K562 (cell line): Measurements from ENCODE around the gene TAAR8. TPM values are rescaled to one million over a fixed set of nuclear protein-coding genes. Genes with fewer than 3 reads are reported as not detected.

ENCODE experiments used
- ATAC-seq: fragments of 200-7000 bp; cut with Tn5 transposase; 3 replicates; pipeline ENCODE4 v1.9.1; 2020; ENCODE audit warnings: moderate library complexity
- BruUV-seq: library from RNA; stranded (reverse); fragments of 400-500 nt; replicated peaks from 2 replicates; lab custom pipeline; 2021; lab: Mats Ljungman, UMichigan
- CTCF ChIA-PET: fragments of 300-600 bp; formaldehyde crosslinking; extraction: SDS; loops from one replicate; lab custom pipeline; 2021; ENCODE audit warnings: low intra/inter-chr PET ratio; lab: Yijun Ruan, JAX
- POLR2A ChIA-PET: fragments of 300-600, 350-650 bp; sonication (Branson Sonifier 250); formaldehyde crosslinking; extraction: SDS; loops from one replicate; lab custom pipeline; 2021; ENCODE audit warnings: antibody characterized with exemption, inconsistent platforms; lab: Yijun Ruan, JAX
- DNase-seq, 4 experiments: peaks; one replicate each; pipeline versions ENCODE4 v3.0.0 to v3.0.0-alpha.2; 2011 to 2018; ENCODE audit warnings: low spot score in 3 of 4, mixed read lengths in 3 of 4; ENCODE audit errors: extremely low read depth in 1 of 4
- FAIRE-seq: peaks from 2 replicates; lab custom pipeline; 2011; peaks lifted over from hg19 to GRCh38; lab: Jason Lieb, UNC
- H2AFZ ChIP-seq: 2 replicates; pipeline ENCODE4 v1.6.0; 2011; ENCODE audit warnings: low read depth, low read length, control low read depth, inconsistent platforms
- H3K27ac ChIP-seq: fragments of 200-600 bp; 3 replicates; pipeline ENCODE4 v1.8.0; 2011; ENCODE audit warnings: low read depth, mild to moderate bottlenecking, control low read depth, inconsistent platforms, low read length, moderate library complexity, mixed read lengths; ENCODE audit errors: extremely low read depth
- H3K27me3 ChIP-seq, 2 experiments: fragments of 300-600 bp in 1 of 2; 2 replicates in 1 of 2; 3 replicates in 1 of 2; pipeline versions ENCODE4 v1.6.0 to v1.8.0; 2011; ENCODE audit warnings: inconsistent platforms in 2 of 2, low read length in 2 of 2, mild to moderate bottlenecking in 1 of 2, mixed read lengths in 1 of 2, moderate library complexity in 1 of 2; ENCODE audit not compliant: control insufficient read depth in 2 of 2, insufficient read depth in 2 of 2
- H3K36me3 ChIP-seq: fragments of 300-600 bp; 3 replicates; pipeline ENCODE4 v1.8.0; 2011; ENCODE audit warnings: mild to moderate bottlenecking, low read length, inconsistent platforms; ENCODE audit not compliant: control insufficient read depth, insufficient read depth
- H3K4me1 ChIP-seq, 2 experiments: fragments of 200-600 bp in 1 of 2; replicated peaks in 1 of 2; 2 replicates in 1 of 2; 3 replicates in 1 of 2; pipeline versions ENCODE4 v1.5.1 to v1.8.0; 2011; ENCODE audit warnings: inconsistent platforms in 2 of 2, low read length in 2 of 2, mild to moderate bottlenecking in 1 of 2, mixed read lengths in 1 of 2, moderate library complexity in 1 of 2; ENCODE audit not compliant: control insufficient read depth in 2 of 2, insufficient read depth in 2 of 2
- H3K4me2 ChIP-seq: 2 replicates; pipeline ENCODE4 v1.6.1; 2011; ENCODE audit warnings: low read length, control low read depth, inconsistent platforms, mixed read lengths; ENCODE audit not compliant: insufficient read depth
- H3K4me3 ChIP-seq: fragments of 200-600 bp; sonication (generic), shearing (Covaris generic); 2 replicates; pipeline ENCODE4 v1.5.1; 2016; ENCODE audit warnings: control low read depth, inconsistent platforms
- H3K79me2 ChIP-seq: fragments of 200-600 bp; 3 replicates; pipeline ENCODE4 v1.8.0; 2011; ENCODE audit warnings: low read length, inconsistent platforms; ENCODE audit not compliant: control insufficient read depth, insufficient read depth
- H3K9ac ChIP-seq, 2 experiments: 2 replicates each; pipeline versions ENCODE4 v1.6.0 to v1.6.1; 2011; ENCODE audit warnings: low read depth in 2 of 2, low read length in 2 of 2, control low read depth in 1 of 2, inconsistent platforms in 1 of 2, mild to moderate bottlenecking in 1 of 2, mixed read lengths in 1 of 2; ENCODE audit not compliant: insufficient read depth in 1 of 2
- H3K9me1 ChIP-seq: one replicate; pipeline ENCODE4 v1.6.0; 2011; ENCODE audit warnings: inconsistent platforms, mild to moderate bottlenecking, low read length, moderate library complexity; ENCODE audit not compliant: control insufficient read depth, insufficient read depth
- H3K9me3 ChIP-seq: replicated peaks from 2 replicates; pipeline ENCODE4 v1.5.1; 2011; ENCODE audit warnings: low read depth, low read length, inconsistent platforms; ENCODE audit not compliant: control insufficient read depth, insufficient read depth
- H4K20me1 ChIP-seq: replicated peaks from 2 replicates; pipeline ENCODE4 v1.6.1; 2011; ENCODE audit warnings: low read length, inconsistent platforms, mixed read lengths; ENCODE audit not compliant: control insufficient read depth, insufficient read depth
- CC2D1A ChIP-seq: fragments of 450-650 bp; IDR thresholded peaks from 2 replicates; pipeline ENCODE4 v1.6.1; 2017; ENCODE audit warnings: mild to moderate bottlenecking
- EHMT2 ChIP-seq: fragments of 450-650 bp; IDR thresholded peaks from 2 replicates; pipeline ENCODE4 v1.6.1; 2018; ENCODE audit warnings: antibody characterized with exemption
- HOMEZ ChIP-seq: fragments of 250-450 bp; sonication (Bioruptor Pico); IDR thresholded peaks from 2 replicates; pipeline ENCODE4 v1.4.0; 2020; ENCODE audit warnings: mild to moderate bottlenecking, moderate library complexity
- KDM4B ChIP-seq, 2 experiments: fragments of 450-650 bp in 1 of 2; sonication (generic) in 1 of 2; IDR thresholded peaks; 2 replicates each; pipeline ENCODE4 v1.6.1; 2016 to 2017; ENCODE audit warnings: borderline replicate concordance in 2 of 2, antibody characterized with exemption in 1 of 2, low read depth in 1 of 2, mild to moderate bottlenecking in 1 of 2
- POLR2G ChIP-seq: fragments of 200-400 bp; formaldehyde crosslinking; IDR thresholded peaks from 2 replicates; pipeline ENCODE4 v1.6.1; 2017; ENCODE audit warnings: low read depth, mild to moderate bottlenecking, antibody characterized with exemption, low read length, moderate library complexity
- RBFOX2 ChIP-seq: fragments of 200-400 bp; formaldehyde crosslinking; IDR thresholded peaks from 2 replicates; pipeline ENCODE4 v1.6.1; 2017; ENCODE audit warnings: low read depth, mild to moderate bottlenecking, low read length, moderate library complexity
- RBM17 ChIP-seq: fragments of 200-400 bp; formaldehyde crosslinking; IDR thresholded peaks from 2 replicates; pipeline ENCODE4 v1.6.1; 2017; ENCODE audit warnings: low read depth, mild to moderate bottlenecking, low read length, borderline replicate concordance
- TRIM28 ChIP-seq: fragments of 450-650 bp; IDR thresholded peaks from 2 replicates; pipeline ENCODE4 v1.6.1; 2017
- ZBTB11 ChIP-seq, 3 experiments: fragments of 200-800 bp in 1 of 3; fragments of 250-450 bp in 1 of 3; fragments of 450-650 bp in 1 of 3; sonication (Bioruptor Pico) in 1 of 3; sonication (Bioruptor generic) in 1 of 3; formaldehyde crosslinking in 1 of 3; IDR thresholded peaks; 2 replicates each; pipeline versions ENCODE4 v1.6.1 to v1.8.0; 2016 to 2022; ENCODE audit warnings: mild to moderate bottlenecking in 2 of 3, missing genetic modification characterization in 2 of 3, missing compliant biosample characterization in 1 of 3, moderate library complexity in 1 of 3
- ZBTB17 ChIP-seq: fragments of 450-650 bp; formaldehyde crosslinking; IDR thresholded peaks from 2 replicates; pipeline ENCODE4 v1.4.0; 2020; ENCODE audit warnings: mild to moderate bottlenecking
- ZNF384 ChIP-seq: IDR thresholded peaks from 2 replicates; pipeline ENCODE4 v1.6.1; 2012; ENCODE audit warnings: low read depth, low read length, improper control_type of control experiment
- ZNF444 ChIP-seq: fragments of 250-450 bp; sonication (Bioruptor Pico); IDR thresholded peaks from 2 replicates; pipeline ENCODE4 v1.4.0; 2020; ENCODE audit warnings: mild to moderate bottlenecking, moderate library complexity
- WGBS: fragments of 100-300 bp; shearing (Covaris generic); methylation state at CpG from one replicate; pipeline ENCODE4 v1.1.6; 2016; ENCODE audit warnings: low coverage, mixed read lengths; ENCODE audit not compliant: insufficient coverage; ENCODE audit errors: missing lambda C conversion rate; 5-methylcytosine and 5-hydroxymethylcytosine counted together
- in situ Hi-C: fragments of 300-500 bp; cut with MboI; formaldehyde crosslinking; loops from 4 replicates; pipeline ENCODE4 v1.15.0; 2018; ENCODE audit warnings: inconsistent platforms, mixed read lengths
- intact Hi-C: fragments of 100-400 bp; cut with micrococcal nuclease; formaldehyde crosslinking; loops from 2 replicates; pipeline ENCODE4 v1.14.2; 2022
- polyA plus RNA-seq, 8 experiments: library from polyadenylated mRNA; depleted of rRNA in 4 of 8; stranded (reverse) in 5 of 8; unstranded in 3 of 8; fragments of >200 nt; fragmentation: Nextera tagmentation in 2 of 8; fragmentation: Illumina TruSeq in 1 of 8; extraction: Ambion mirVana in 2 of 8; extraction: Trizol in 1 of 8; gene quantifications; 2 replicates each; pipeline versions ENCODE4 v1.2.1 to v1.2.3, GENCODE V29; 2011 to 2014; ENCODE audit warnings: inconsistent platforms in 1 of 8, missing spikeins in 1 of 8
- total RNA-seq, 7 experiments: library from RNA; depleted of rRNA in 6 of 7; stranded (reverse); fragments of >200 nt in 6 of 7; fragmentation: Illumina TruSeq in 2 of 7; extraction: Trizol in 2 of 7; gene quantifications; 2 replicates each; pipeline versions ENCODE4 v1.2.1 to v1.2.3, GENCODE V29; 2011 to 2021; ENCODE audit warnings: low replicate concordance in 1 of 7

The TAAR8 gene
- total and polyA plus RNA-seq, 9 of the 15 experiments (the other 6 are each of a cell fraction or from before 2014, with no cell fraction given), result not detected

GRCh38 chr6:132515386-132515785, 37.1 kb upstream of the TAAR8 start:
- TF ChIP-seq TRIM28, result no peak
- TF ChIP-seq HOMEZ (CRISPR knock-in tag), result no peak
- no peak for TF ChIP-seq ZNF384
- no peak for TF ChIP-seq CC2D1A
- TF ChIP-seq KDM4B (IDR thresholded peaks at IDR 0.05; ENCODE audit: borderline replicate concordance in 2 of 2, low read depth in 1 of 2), result no peak
- no peak for TF ChIP-seq EHMT2
- TF ChIP-seq ZBTB11 (CRISPR knock-in tag; IDR thresholded peaks at IDR 0.05), result no peak
- TF ChIP-seq RBFOX2, result no peak
- no peak for TF ChIP-seq RBM17
- no peak for TF ChIP-seq ZNF444
- TF ChIP-seq ZBTB17 (CRISPR knock-in tag), result no peak
- TF ChIP-seq POLR2G, result no peak
- FAIRE-seq (no peak), ATAC-seq (no peak), DNase-seq (no peak)
- 0 out of 3 replicates have a peak, but pooled peaks cover 3% of the 10 kb centered on the region for H3K36me3 ChIP-seq
- WGBS, result 15% methylated on average over 2 of the region's 2 CpGs
- H3K9ac ChIP-seq, result no peak overlapping the region
- no peak overlapping the region for H3K4me2 ChIP-seq
- H3K4me3 ChIP-seq, result no peak overlapping the region
- peaks cover 25% of the 10 kb centered on the region for H3K79me2 ChIP-seq
- H3K27me3 ChIP-seq, result no peaks in the 10 kb centered on the region
- CTCF ChIA-PET, result no interaction called here
- no peak overlapping the region for H3K27ac ChIP-seq
- POLR2A ChIA-PET, result interaction anchor here (0.7 kb wide), 1 partner anchor 9 kb away, joined by 3 read pairs; no protein-coding TSS in a partner anchor
- BruUV-seq, result no TSS peak
- in situ Hi-C loops, result loop anchor here (25.0 kb wide), 1 partner anchor 1572 kb away; no protein-coding TSS in a partner anchor
- intact Hi-C loops, result no loop called here
- no peaks in the 10 kb centered on the region for H3K9me1 ChIP-seq
- no peak overlapping the region for H2AFZ ChIP-seq
- no peaks in the 10 kb centered on the region for H4K20me1 ChIP-seq
- H3K9me3 ChIP-seq, result no peaks in the 10 kb centered on the region
- H3K4me1 ChIP-seq, result peaks cover 0 to 14% of the 10 kb centered on the region in 2 experiments; a peak in 2 of 5 replicates
